OCI-LY7 (cell line): ENCODE results near the gene ASXL1.

Experiments
- EZH2phosphoT487 ChIP-seq: fragments of 200-600 bp; sonication (generic); IDR thresholded peaks from 2 replicates; pipeline ENCODE4 v1.6.1; 2018; ENCODE audit warnings: low read depth, borderline replicate concordance, mild to moderate bottlenecking, mixed run types, antibody characterized with exemption, low read length, moderate library complexity, mixed read lengths
- TF ChIP-seq, protein P1 (sequence below): fragments of 200-600 bp; sonication (generic); conservative IDR thresholded peaks from 2 replicates; pipeline ENCODE4 v1.5.1; 2014; ENCODE audit warnings: mild to moderate bottlenecking, antibody characterized with exemption, low read length, moderate library complexity, mixed read lengths

DNA sequence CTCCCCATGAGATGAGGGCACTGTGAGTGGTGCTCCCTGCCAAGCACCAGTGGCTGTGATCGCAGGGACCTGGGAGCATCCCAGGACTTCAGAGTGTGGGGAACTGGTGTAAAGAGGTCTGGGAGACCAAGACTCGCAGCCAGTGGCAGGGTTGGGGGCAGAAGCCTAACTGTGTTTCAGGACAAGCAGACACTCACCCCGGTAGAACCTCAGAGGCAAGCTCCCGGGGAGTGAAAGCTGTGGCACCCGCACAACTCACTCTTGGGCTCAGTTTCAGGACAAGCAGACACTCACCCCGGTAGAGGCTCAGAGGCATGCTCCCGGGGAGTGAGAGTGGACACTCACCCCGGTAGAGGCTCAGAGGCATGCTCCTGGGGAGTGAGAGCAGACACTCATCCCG is 112.8 kb downstream of the ASXL1 start:
- TF ChIP-seq, protein P1, sequence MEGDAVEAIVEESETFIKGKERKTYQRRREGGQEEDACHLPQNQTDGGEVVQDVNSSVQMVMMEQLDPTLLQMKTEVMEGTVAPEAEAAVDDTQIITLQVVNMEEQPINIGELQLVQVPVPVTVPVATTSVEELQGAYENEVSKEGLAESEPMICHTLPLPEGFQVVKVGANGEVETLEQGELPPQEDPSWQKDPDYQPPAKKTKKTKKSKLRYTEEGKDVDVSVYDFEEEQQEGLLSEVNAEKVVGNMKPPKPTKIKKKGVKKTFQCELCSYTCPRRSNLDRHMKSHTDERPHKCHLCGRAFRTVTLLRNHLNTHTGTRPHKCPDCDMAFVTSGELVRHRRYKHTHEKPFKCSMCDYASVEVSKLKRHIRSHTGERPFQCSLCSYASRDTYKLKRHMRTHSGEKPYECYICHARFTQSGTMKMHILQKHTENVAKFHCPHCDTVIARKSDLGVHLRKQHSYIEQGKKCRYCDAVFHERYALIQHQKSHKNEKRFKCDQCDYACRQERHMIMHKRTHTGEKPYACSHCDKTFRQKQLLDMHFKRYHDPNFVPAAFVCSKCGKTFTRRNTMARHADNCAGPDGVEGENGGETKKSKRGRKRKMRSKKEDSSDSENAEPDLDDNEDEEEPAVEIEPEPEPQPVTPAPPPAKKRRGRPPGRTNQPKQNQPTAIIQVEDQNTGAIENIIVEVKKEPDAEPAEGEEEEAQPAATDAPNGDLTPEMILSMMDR = no peak
- TF ChIP-seq EZH2phosphoT487 = no peak
